Activated T-cell treated with anti-CD3 and anti-CD28 coated beads, Interleukin-2, amount 50 U/mL, for 24 hours (primary cell): ENCODE data around the gene BAD.

Experiments used
- DNase-seq: peaks from one replicate; pipeline ENCODE4 v3.0.0-alpha.2; 2020
- H3K27ac Mint-ChIP-seq: 2 replicates; pipeline ENCODE4 v1.8.0; 2020; ENCODE audit warnings: mild to moderate bottlenecking, mixed read lengths
- H3K27me3 Mint-ChIP-seq: 2 replicates; pipeline ENCODE4 v1.8.0; 2020; ENCODE audit warnings: mixed read lengths
- H3K36me3 Mint-ChIP-seq: 2 replicates; pipeline ENCODE4 v1.8.0; 2020; ENCODE audit warnings: low read depth, mixed read lengths
- H3K4me1 Mint-ChIP-seq: 2 replicates; pipeline ENCODE4 v1.8.0; 2020; ENCODE audit warnings: low read depth, mixed read lengths
- H3K4me3 Mint-ChIP-seq: 2 replicates; pipeline ENCODE4 v1.8.0; 2020; ENCODE audit warnings: mild to moderate bottlenecking, moderate library complexity, mixed read lengths
- H3K9me3 Mint-ChIP-seq: 2 replicates; pipeline ENCODE4 v1.8.0; 2020; ENCODE audit warnings: mixed read lengths

Gene BAD

GRCh38 chr11:64306563-64306875 lies 22.1 kb upstream of the BAD start:
- H3K9me3 Mint-ChIP-seq = no peaks in the 10 kb centered on the region
- peak overlapping the region; percentile 96 for H3K4me3 Mint-ChIP-seq
- peak overlapping the region; percentile 94 for H3K27ac Mint-ChIP-seq
- peaks cover 43% of the 10 kb centered on the region for H3K36me3 Mint-ChIP-seq
- no peak for DNase-seq
- peaks cover 39% of the 10 kb centered on the region for H3K4me1 Mint-ChIP-seq
- H3K27me3 Mint-ChIP-seq = peaks cover 9% of the 10 kb centered on the region

DNA sequence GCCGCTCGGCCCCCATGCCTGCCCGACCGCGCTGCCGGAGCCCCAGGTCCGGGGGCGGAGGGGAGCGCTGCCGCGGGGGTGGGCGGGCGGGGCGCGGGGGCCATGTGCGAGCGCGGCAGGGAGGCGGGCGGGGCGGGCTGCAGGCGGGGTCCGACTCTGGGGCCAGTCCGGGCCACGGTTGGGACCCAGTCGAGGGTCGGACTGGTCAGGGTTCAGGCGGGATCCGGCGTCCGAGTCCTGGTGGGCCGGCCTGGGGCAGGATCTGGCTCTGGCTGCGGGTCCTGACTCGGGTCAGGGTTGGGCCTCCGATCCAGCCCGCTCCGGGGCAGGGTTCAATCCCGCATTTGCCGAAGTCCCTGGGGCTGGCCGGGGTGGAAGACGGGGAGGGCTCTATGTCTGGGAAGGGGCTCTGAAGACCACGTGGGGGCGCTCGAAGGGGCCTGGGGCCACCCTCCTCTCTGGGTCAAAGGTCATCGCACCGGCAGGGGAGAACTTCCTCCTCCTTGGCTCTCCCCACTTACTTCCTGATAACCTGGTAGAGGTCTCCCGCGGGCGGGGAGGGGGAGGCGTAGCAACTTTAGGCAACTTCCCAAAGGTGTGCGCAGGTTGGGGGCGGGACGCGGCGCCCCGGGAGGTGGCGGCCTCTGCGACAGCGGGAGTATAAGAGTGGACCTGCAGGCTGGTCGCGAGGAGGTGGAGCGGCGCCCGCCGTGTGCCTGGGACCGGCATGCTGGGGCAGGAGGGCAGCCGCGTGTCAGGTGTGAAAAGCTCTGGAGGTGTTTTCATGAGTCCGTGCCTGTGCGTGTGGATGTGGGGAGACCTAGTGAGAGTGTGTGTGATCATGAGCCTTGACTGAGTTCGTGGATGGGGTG lies 21.5 kb upstream of the BAD start:
- Mint-ChIP-seq H3K4me1 (peaks cover 39% of the 10 kb centered on the region), H3K36me3 (peaks cover 40% of the 10 kb centered on the region), H3K9me3 (no peaks in the 10 kb centered on the region), H3K27ac (peak overlapping the region; percentile 94), H3K4me3 (peak overlapping the region; percentile 96), H3K27me3 (peaks cover 12% of the 10 kb centered on the region)
- DNase-seq = peak; percentile 83

GRCh38 chr11:64305075-64305690 lies 20.7 kb upstream of the BAD start, which contains the start of gene ESRRA:
TSS of gene ESRRA (plus strand) at chr11:64305524. CDS start at chr11:64307180, 1,656 bp downstream.
- peaks cover 44% of the 10 kb centered on the region for H3K4me1 Mint-ChIP-seq
- peak; percentile 99 for DNase-seq
- peaks cover 20% of the 10 kb centered on the region for H3K27me3 Mint-ChIP-seq

DNA sequence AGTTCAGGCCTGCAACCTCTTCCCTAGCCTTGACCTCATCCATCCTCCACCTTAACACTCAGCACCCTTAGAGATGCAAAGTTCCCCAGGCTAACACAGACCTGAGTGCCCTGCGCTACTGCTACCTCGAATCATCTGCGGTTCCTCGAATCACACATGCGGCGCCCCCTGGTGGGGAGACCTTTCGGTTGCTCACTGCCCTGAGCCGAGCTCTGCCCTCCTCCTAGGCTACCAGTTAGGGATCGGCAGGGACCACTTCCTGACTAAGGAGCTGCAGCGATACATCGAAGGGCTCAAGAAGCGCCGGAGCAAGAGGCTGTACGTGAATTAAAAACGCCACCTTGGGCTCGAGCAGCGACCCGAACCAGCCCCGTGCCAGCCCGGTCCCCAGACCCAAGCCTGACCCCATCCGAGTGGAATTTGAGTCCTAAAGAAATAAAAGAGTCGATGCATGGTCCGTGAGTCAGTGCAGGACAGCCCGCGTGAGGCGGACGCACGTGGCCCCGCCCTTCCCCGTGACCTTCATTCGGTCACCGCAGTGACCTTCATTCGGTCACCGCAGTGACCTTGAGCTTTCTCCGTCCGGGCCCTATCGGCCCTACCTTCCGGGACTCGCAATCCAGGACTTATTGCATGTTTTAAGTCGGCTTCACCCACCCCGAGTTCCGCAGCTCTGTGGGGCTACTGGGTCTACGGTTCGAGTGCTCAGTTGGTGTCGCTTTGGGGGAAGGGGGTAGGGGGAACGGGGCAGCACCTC lies 20.0 kb upstream of the BAD start:
- Mint-ChIP-seq H3K4me3 (peak overlapping the region; percentile 86), H3K36me3 (peaks cover 32% of the 10 kb centered on the region), H3K4me1 (peaks cover 45% of the 10 kb centered on the region), H3K27ac (peak overlapping the region; percentile 99), H3K9me3 (no peaks in the 10 kb centered on the region), H3K27me3 (peaks cover 26% of the 10 kb centered on the region)
- DNase-seq = peak; percentile 96

More at GRCh38 chr11:64305075-64305690, 20.7 kb upstream of the BAD start, which contains the start of gene ESRRA:
- Mint-ChIP-seq H3K27ac (peak within 1 kb of the TSS; percentile 99), H3K4me3 (peak within 1 kb of the TSS; percentile 96), H3K36me3 (peaks cover 36% of the 10 kb centered on the region), H3K9me3 (no peaks in the 10 kb centered on the region)

DNA sequence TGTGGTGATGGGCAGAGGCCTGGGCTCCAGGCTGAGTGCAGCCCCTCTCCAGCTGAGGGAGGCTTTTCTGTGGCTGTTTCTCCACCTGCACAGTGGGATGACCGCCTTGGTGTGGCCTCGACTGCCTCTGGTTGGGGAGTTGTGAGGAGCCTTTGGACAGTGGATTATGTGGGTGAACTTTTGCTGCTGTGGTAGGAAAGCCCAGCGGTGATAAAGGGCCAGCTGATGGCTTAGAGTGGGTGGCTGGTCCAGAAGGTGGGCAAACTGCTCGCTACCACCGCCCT lies 19.5 kb upstream of the BAD start:
- Mint-ChIP-seq H3K9me3 (no peaks in the 10 kb centered on the region), H3K27me3 (peaks cover 31% of the 10 kb centered on the region), H3K4me1 (peaks cover 43% of the 10 kb centered on the region), H3K4me3 (peak overlapping the region; percentile 86), H3K36me3 (peaks cover 27% of the 10 kb centered on the region), H3K27ac (peak overlapping the region; percentile 99)
- no peak for DNase-seq

- Mint-ChIP-seq H3K4me1 (peaks cover 43% of the 10 kb centered on the region), H3K27ac (peak overlapping the region; percentile 99), H3K4me3 (peak overlapping the region; percentile 86), H3K9me3 (no peaks in the 10 kb centered on the region), H3K27me3 (peaks cover 37% of the 10 kb centered on the region), H3K36me3 (peaks cover 24% of the 10 kb centered on the region)
- DNase-seq = no peak
Measured at GRCh38 chr11:64303109-64304031, 18.9 kb upstream of the BAD start.

- Mint-ChIP-seq H3K27me3 (peaks cover 70% of the 10 kb centered on the region), H3K4me1 (peaks cover 33% of the 10 kb centered on the region), H3K9me3 (no peaks in the 10 kb centered on the region), H3K4me3 (peak within 1 kb of the TSS; percentile 57), H3K27ac (no peak within 1 kb of the TSS), H3K36me3 (peaks cover 4% of the 10 kb centered on the region)
- DNase-seq = peak; percentile 51
Measured at GRCh38 chr11:64299847-64300648, 15.6 kb upstream of the BAD start, which contains the start of gene CATSPERZ. TSS of gene CATSPERZ (plus strand) at chr11:64300358. CDS start at chr11:64300411, 53 bp downstream.

GRCh38 chr11:64298966-64299846 lies 14.7 kb upstream of the BAD start:
- Mint-ChIP-seq H3K27ac (no peak overlapping the region), H3K4me3 (peak overlapping the region; percentile 54), H3K4me1 (peaks cover 28% of the 10 kb centered on the region), H3K9me3 (no peaks in the 10 kb centered on the region), H3K36me3 (no peaks in the 10 kb centered on the region), H3K27me3 (peaks cover 76% of the 10 kb centered on the region)
- DNase-seq = no peak

- no peak overlapping the region for H3K27ac Mint-ChIP-seq
- H3K36me3 Mint-ChIP-seq = no peaks in the 10 kb centered on the region
- H3K27me3 Mint-ChIP-seq = peaks cover 87% of the 10 kb centered on the region
- peaks cover 22% of the 10 kb centered on the region for H3K4me1 Mint-ChIP-seq
- DNase-seq = no peak
- H3K4me3 Mint-ChIP-seq = no peak overlapping the region
- no peaks in the 10 kb centered on the region for H3K9me3 Mint-ChIP-seq
Measured at GRCh38 chr11:64297699-64298358, 13.4 kb upstream of the BAD start.

DNA sequence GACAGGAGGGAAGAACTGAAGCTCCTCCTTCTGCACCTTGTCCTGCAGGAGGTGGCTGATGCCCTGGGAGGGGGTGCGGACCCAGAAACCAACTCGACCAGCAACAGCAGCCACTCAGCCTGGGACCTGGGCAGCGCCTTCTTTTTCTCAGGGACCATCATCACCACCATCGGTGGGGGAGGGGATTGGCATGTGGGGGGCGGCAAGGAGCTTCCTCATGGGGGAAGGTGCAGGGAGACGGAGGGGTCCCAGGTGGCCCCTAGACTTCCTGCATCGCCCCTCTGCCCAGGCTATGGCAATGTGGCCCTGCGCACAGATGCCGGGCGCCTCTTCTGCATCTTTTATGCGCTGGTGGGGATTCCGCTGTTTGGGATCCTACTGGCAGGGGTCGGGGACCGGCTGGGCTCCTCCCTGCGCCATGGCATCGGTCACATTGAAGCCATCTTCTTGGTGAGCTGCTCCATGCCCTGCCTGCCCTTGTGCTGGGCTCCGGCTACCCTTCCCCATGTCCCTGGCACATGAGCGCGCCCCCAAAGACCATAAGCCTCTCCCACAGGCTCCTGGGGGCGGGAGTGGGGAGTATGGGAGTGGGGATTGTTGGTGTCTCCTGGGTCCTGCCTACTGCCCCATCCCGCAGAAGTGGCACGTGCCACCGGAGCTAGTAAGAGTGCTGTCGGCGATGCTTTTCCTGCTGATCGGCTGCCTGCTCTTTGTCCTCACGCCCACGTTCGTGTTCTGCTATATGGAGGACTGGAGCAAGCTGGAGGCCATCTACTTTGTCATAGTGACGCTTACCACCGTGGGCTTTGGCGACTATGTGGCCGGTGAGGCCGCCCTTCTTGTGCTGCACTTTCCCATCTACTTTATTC lies 12.6 kb upstream of the BAD start:
- no peak for DNase-seq
- H3K27ac Mint-ChIP-seq = no peak overlapping the region
- peaks cover 22% of the 10 kb centered on the region for H3K4me1 Mint-ChIP-seq
- no peaks in the 10 kb centered on the region for H3K9me3 Mint-ChIP-seq
- H3K27me3 Mint-ChIP-seq = peaks cover 92% of the 10 kb centered on the region
- no peak overlapping the region for H3K4me3 Mint-ChIP-seq
- H3K36me3 Mint-ChIP-seq = no peaks in the 10 kb centered on the region

- H3K4me3 Mint-ChIP-seq = no peak overlapping the region
- H3K27ac Mint-ChIP-seq = no peak overlapping the region
- no peaks in the 10 kb centered on the region for H3K36me3 Mint-ChIP-seq
- no peaks in the 10 kb centered on the region for H3K9me3 Mint-ChIP-seq
- peaks cover 87% of the 10 kb centered on the region for H3K27me3 Mint-ChIP-seq
- no peak for DNase-seq
- peaks cover 22% of the 10 kb centered on the region for H3K4me1 Mint-ChIP-seq
Measured at GRCh38 chr11:64296236-64296635, 11.8 kb upstream of the BAD start.
